Stimulated activated CD4-positive, alpha-beta T cell treated with anti-CD3 and anti-CD28 coated beads, Interleukin-1b, Interleukin-23, amount 100 ng/mL, for 48 hours (primary cell): ENCODE measurements around the gene LRRN4.
"Not testable (repeated sequence)": the region's sequence is repeated elsewhere in the genome, so short reads cannot be mapped to it uniquely, and the experiment has no call there.

Experiments
- DNase-seq: peaks from one replicate; pipeline ENCODE4 v3.0.0-alpha.2; 2020

The LRRN4 gene

DNA sequence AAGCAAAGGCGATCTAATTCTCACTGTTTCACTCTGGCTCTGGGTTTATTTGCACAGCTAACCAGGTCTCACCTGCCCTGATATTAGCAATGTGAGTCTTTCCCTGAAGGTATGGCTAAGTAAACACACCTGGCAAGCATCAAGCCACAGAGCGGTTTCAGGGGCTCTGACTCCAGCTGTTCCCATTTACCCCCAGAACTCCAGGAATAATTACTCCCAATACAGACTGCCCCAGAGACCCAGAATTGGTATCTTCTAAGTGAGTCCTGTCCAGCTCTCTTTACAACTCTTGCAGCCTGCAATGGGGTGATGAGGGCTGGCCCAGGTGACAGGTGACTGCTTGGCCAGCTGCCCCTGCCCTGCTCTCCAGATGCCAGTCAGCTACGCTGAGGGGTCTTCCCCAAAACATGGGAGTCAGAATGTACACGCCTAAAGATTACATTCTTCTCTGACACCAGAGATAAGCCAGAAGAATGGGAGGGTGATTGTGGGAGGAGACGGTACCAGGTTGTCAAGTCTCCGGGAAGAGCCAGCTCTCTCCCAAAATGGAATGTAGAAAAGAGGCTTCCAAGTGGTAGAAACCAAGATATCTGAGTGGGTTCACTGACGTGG is 4.9 kb upstream of the LRRN4 start:
- no peak for DNase-seq

DNA sequence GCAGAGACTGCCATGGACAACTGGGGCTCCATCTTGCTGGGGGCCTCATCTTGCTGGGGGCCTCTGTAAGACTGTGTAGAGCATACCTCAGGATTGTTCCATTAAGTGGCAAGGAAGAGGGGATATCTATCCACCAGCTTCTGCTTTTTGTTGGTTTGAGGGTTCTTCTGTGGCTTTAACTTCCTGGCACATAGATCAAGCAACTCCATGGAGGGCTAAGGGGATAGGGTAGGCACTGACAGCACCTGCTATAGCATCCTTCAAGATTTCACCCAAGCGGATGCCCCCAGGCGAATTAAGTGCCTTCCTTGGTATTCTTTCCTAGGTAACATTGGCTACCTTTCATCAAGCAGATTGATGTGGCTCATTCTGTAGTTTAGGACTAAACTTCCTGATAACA is 3.8 kb upstream of the LRRN4 start:
- DNase-seq: no peak

DNA sequence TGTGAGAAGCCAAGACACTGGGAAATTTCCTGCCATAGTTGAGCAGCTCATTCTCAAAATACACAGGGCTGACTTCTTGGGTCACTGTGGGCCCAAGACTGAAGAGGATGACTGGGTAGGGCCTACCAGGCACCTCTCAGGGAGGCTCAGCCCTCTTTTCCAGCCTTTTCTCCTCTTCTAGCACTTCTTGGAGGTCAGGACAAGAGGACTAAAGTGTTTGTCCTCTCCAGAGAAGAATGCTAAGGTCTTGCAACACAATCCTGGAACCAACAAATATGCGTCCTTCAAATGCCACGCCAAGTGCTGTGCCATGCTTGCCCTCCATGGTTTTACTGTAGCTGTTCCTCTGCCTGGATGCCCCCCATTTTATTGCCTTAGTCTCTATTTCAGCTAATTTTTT is 3.3 kb upstream of the LRRN4 start:
- no peak for DNase-seq

GRCh38 chr20:6055981-6056569 is 2.2 kb upstream of the LRRN4 start:
- DNase-seq: no peak

GRCh38 chr20:6055161-6055783 is 1.4 kb upstream of the LRRN4 start:
- DNase-seq: no peak

- not testable (repeated sequence) for DNase-seq
Measured at GRCh38 chr20:6054689-6055051, 810 bp upstream of the LRRN4 start.

- no peak for DNase-seq
Measured at GRCh38 chr20:6053064-6053775, 640 bp downstream of the LRRN4 start.

- DNase-seq: no peak
Measured at GRCh38 chr20:6051505-6051904, 2.4 kb downstream of the LRRN4 start.

DNA sequence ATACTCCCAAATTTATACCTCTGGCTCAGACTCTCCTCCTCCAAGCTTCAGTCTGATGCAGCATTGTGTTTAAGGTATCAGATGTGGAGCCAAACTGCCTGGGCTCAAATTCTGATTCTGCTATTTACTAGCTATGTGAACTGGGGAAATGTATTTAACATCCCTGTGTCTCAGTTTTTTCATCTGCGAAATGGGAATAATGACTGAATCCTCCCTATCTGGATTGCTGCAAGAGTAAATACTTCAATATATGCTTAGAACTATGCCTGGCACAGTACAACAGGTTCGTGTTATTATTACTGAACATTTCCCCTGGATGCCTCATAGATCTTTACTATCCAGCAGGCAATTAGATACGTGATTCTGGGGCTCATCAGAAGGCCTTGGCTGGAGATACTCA is 5.5 kb downstream of the LRRN4 start:
- DNase-seq: no peak

GRCh38 chr20:6046432-6046831 is 7.4 kb downstream of the LRRN4 start:
- no peak for DNase-seq

DNA sequence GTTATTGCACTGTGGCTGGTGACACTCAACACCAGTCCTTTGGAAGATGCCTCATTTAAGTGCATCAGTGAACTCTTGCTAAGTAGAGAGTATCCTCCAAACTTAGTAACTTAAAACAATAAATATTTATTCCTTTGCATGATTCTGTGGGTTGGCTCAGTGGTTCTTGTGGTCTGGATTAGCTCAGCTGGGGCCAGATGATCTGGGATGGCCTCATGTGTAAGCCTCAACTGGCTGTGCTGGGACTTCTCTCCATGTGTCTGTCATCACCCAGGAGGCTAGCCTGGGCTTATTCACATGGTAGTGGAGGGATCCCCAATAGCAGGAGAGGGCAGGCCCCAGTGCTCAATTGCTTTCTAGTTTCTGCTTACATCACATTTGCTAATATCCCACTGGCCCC is 8.3 kb downstream of the LRRN4 start:
- no peak for DNase-seq

- no peak for DNase-seq
Measured at GRCh38 chr20:6044115-6044514, 9.7 kb downstream of the LRRN4 start.

- no peak for DNase-seq
Measured at GRCh38 chr20:6041808-6042265, 12.0 kb downstream of the LRRN4 start.

GRCh38 chr20:6040958-6041807 is 12.7 kb downstream of the LRRN4 start:
- no peak for DNase-seq

DNA sequence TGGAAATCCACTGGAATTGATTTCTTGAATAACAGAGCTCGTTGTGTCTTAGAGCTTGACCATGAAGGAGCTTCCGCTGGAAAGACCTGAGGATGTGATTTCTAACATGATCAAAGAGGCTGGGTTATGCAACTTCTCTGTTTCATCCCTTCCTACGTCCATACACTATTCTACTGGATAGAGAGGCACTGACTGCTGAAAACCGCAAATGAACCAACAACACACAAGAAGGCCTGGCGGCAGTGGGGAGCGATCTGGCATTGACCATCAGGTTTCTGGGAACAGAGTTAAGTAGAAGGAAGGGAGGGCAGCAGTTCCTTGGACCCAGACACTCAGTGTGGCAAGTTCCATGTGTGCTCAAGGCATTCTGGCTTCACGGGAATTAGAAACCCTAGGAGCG is 13.3 kb downstream of the LRRN4 start:
- DNase-seq: no peak

- DNase-seq: no peak
Measured at GRCh38 chr20:6039766-6040165, 14.1 kb downstream of the LRRN4 start.

GRCh38 chr20:6038256-6038655 is 15.6 kb downstream of the LRRN4 start:
- DNase-seq: no peak

DNA sequence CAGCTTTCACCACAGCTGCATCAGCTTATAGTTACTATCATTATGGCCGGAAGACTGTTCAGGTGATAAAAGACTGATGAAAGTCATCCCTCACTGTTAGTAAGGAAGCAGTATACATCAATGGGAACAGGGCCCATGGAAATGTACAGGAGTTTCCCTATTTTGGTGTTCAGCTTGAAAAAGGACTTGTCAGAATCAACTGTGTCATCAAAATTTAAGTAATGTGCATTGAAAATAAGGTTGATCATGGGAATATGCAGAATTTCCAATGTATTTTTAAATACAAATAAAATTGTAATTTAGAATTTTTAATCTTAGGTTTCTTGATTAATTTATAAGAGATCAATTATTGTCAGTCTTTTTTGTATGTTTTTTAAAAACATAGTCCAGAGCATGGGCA is 16.8 kb downstream of the LRRN4 start:
- no peak for DNase-seq

DNA sequence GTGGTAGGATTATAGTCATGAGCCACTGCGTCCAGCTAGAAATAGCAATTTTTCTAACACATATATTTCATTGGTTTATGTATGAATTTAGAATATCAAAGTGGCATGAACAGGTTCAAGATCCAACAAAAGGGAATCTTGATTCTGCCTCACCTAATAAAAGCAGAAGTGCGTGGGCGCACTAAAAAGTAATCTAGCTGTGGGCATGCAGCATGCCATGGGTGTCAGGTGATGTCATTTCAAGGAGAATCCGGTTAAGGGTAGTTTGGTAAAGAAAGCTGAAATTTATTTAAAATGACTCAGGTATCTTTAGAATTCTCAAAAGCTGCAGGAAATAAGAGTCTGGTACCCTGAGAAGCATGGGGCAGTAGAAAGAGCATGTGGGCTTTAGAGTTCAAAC is 17.6 kb downstream of the LRRN4 start:
- DNase-seq: no peak

DNA sequence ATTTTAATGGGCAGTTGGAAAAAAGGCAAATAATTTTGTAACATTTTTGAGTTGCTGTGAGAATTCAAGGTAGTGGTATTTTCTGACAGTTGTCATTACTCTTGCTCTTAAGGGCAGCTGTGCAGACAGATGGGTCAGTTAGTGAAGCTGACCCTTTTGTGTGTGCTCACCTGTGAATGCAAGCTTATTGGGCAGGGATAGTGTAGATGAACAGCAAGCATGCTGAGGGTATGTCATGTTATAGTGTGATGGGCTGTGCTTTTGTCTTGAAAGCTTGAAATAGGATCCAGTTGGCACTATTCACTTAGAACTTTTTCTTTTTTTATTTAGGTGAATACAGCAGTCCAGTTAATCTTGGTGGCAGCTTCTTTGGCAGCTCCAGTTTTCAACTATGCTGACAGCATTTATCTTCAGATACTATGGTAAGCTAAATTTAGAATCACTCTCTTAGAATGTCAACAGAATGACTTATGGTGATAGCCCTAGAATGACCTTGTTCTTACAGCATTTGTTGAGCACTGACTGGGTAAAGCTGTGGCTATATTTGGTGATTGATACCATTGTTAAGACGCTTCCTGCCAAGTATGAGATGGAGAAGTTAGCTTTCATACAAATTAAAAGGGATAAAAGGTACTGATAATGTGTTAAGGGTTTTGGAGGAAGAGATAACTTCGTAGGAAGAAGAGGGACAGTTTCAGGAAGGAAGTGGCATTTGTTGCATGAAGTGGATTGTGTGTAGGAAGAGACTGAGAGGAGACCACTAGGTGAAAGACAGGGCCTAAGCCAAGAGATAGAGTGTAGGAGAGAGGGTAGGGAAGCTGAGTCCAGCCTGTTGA is 19.5 kb downstream of the LRRN4 start:
- no peak for DNase-seq

GRCh38 chr20:6032907-6033306 is 21.0 kb downstream of the LRRN4 start:
- not testable (repeated sequence) for DNase-seq

GRCh38 chr20:6030453-6031080 is 23.3 kb downstream of the LRRN4 start:
- no peak for DNase-seq
